ENCODE results near the gene STAT1.

STAT1 gene

GRCh38 chr2:191008286-191008685 lies 5.7 kb downstream of the STAT1 start:
- H3K4me1 ChIP-seq, result peaks cover 5% of the 10 kb centered on the region; the same call in 1 of the 2 replicates
- peaks cover 51% of the 10 kb centered on the region for H3K36me3 ChIP-seq
- H3K9me3 ChIP-seq, result no peaks in the 10 kb centered on the region
- no peak overlapping the region for H3K4me3 ChIP-seq (ENCODE audit: low read depth, low read length)
- H3K27me3 ChIP-seq, result no peaks in the 10 kb centered on the region
- no peak for TF ChIP-seq CTCF (IDR thresholded peaks at IDR 0.05; ENCODE audit: low read depth, low read length)
- DNase-seq, result no peak

GRCh38 chr2:191006997-191007783 lies 6.8 kb downstream of the STAT1 start:
- Histone ChIP-seq H3K4me1 (peaks cover 5% of the 10 kb centered on the region; the same call in 1 of the 2 replicates), H3K36me3 (peaks cover 59% of the 10 kb centered on the region), H3K4me3 (ENCODE audit: low read depth, low read length) (no peak overlapping the region), H3K27me3 (no peaks in the 10 kb centered on the region), H3K9me3 (no peaks in the 10 kb centered on the region)
- TF ChIP-seq CTCF (IDR thresholded peaks at IDR 0.05; ENCODE audit: low read depth, low read length), result no peak
- DNase-seq, result no peak

- Histone ChIP-seq H3K4me1 (peaks cover 5% of the 10 kb centered on the region; the same call in 1 of the 2 replicates), H3K4me3 (ENCODE audit: low read depth, low read length) (no peak overlapping the region), H3K9me3 (no peaks in the 10 kb centered on the region), H3K36me3 (peaks cover 64% of the 10 kb centered on the region), H3K27me3 (no peaks in the 10 kb centered on the region)
- TF ChIP-seq CTCF (IDR thresholded peaks at IDR 0.05; ENCODE audit: low read depth, low read length), result no peak
- DNase-seq, result no peak
Observed at GRCh38 chr2:191006297-191006696, 7.7 kb downstream of the STAT1 start.

- TF ChIP-seq CTCF (IDR thresholded peaks at IDR 0.05; ENCODE audit: low read depth, low read length), result no peak
- Histone ChIP-seq H3K4me3 (ENCODE audit: low read depth, low read length) (no peak overlapping the region), H3K9me3 (no peaks in the 10 kb centered on the region), H3K36me3 (peaks cover 77% of the 10 kb centered on the region), H3K27me3 (no peaks in the 10 kb centered on the region), H3K4me1 (peaks cover 5% of the 10 kb centered on the region; the same call in 1 of the 2 replicates)
- no peak for DNase-seq
Observed at GRCh38 chr2:191003405-191004309, 10.3 kb downstream of the STAT1 start.

GRCh38 chr2:191001624-191002023 lies 12.3 kb downstream of the STAT1 start:
- Histone ChIP-seq H3K9me3 (no peaks in the 10 kb centered on the region), H3K27me3 (no peaks in the 10 kb centered on the region), H3K4me3 (ENCODE audit: low read depth, low read length) (no peak overlapping the region), H3K4me1 (0 out of 2 replicates have a peak, but pooled peaks cover under 1% of the 10 kb centered on the region), H3K36me3 (peaks cover 70% of the 10 kb centered on the region)
- no peak for DNase-seq
- TF ChIP-seq CTCF (IDR thresholded peaks at IDR 0.05; ENCODE audit: low read depth, low read length), result no peak

Measured in BE2C (cell line).